HG03460 (cell line): ENCODE results near the gene UBN2.
"Not testable (repeated sequence)": the region's sequence is repeated elsewhere in the genome, so short reads cannot be mapped to it uniquely, and the experiment has no call there.

Experiments
- ATAC-seq: cut with Tn5 transposase; IDR thresholded peaks from one replicate; pipeline ENCODE4 v1.9.1; 2021; ENCODE audit not compliant: unreplicated experiment

UBN2 gene

DNA sequence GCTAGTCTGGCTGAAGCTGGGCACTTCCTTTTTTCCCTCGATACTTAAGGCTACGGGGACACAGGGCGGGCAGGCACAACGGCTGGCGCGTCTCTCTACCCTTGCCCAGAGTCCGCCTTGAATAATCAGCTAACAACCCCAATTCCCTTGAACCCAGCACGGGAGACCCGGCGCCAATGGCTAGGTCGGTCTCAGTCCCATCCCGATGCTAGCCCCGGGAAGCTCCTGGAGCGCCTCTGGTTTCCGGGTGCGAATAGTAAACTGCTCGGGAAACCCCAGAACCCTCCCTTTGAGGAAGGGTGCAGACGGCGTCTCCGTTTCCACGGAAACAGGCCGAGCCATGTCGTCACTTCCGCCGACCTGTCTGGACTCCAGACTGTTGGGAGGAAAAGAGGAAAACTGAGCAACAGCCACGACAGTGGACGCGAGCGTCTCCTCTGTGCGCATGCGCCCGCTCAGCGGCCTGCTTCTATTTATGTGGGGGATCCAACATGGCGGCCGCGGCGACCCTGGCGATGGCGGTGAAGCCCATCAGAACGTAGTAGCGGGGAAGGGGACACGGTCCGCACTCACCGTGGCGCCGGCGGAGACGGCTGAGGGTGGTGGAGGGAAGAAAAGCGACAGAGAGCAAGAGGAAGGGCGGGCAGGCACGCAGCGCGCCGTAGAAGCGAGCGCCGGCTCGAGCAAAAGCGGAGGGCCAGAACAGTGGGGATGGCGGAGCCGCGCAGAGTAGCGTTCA lies at the start of gene UBN2:
Gene UBN2 (plus strand): TSS at position 464 of the 739 bp plus-strand sequence. CDS start 248 bp downstream, at position 712.
- ATAC-seq = peak; percentile 96

DNA sequence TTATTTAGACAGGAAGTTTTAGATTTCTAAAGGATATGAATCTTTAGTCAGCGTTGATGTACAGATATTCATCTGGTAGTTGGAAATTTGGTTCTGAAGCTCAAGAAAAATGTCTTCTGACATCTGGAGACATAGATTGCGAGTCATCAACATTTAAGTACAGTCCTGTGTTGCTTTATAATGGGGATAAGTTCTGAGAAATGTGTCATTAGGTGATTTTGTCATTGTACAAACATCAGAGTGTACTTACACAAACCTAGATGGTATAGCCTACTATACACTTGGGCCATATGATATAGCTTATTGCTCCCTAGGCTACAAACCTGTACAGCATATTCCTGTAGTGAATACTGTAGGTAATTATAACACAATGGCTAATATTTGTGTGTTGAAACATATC lies 49.6 kb upstream of the UBN2 start:
- ATAC-seq = no peak

GRCh38 chr7:139182363-139182762 lies 48.7 kb upstream of the UBN2 start:
- no peak for ATAC-seq

GRCh38 chr7:139183251-139183650 lies 47.8 kb upstream of the UBN2 start:
- no peak for ATAC-seq

DNA sequence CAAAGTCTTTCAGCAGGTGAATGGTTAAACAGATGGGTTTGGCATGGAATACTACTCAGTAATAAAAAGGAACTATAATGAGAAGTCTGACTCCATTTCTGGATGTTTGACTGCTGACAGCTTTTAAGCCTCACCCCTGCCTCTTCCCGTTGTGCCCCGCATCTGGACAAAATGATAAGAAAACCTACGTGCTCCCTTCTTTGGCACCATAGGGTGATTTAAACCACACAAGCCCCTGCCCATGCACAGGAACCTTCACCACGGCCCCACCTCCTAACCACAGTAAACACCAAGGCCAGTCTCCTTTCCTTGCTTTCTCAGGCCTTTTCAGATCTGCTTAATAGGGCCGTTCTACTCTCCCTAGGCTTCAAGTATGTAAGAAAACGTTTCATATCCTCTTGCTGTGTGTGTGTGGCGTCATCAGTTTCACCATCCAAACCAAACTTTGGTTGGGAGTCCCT lies 47.1 kb upstream of the UBN2 start:
- no peak for ATAC-seq

- no peak for ATAC-seq
Observed at GRCh38 chr7:139186146-139186545, 44.9 kb upstream of the UBN2 start.

- no peak for ATAC-seq
Observed at GRCh38 chr7:139189357-139189756, 41.7 kb upstream of the UBN2 start.

GRCh38 chr7:139192014-139192706 lies 38.9 kb upstream of the UBN2 start:
- ATAC-seq = no peak

- no peak for ATAC-seq
Observed at GRCh38 chr7:139200382-139200781, 30.7 kb upstream of the UBN2 start.

DNA sequence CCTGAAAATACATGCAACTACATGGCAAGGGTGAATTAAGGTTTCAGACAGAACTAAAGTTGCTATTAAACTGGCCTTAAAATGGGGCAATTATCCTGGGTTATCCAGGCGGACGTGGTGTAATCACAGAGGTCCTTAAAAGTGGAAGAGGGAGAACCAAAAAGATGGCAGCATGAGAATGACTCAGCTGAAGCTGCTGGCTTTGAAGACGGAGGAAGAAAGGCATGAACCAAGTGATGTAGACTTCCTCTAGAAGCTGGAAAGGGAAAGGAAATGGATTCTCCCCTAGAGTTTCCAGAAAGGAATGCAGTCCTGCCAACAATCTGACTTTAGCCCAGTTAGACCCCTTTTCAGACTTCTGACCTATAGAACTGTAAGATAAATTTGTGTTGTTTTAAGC lies 27.0 kb upstream of the UBN2 start:
- ATAC-seq = no peak

- ATAC-seq = no peak
Observed at GRCh38 chr7:139205843-139206242, 25.2 kb upstream of the UBN2 start.

- ATAC-seq = no peak
Observed at GRCh38 chr7:139212133-139212532, 18.9 kb upstream of the UBN2 start.

GRCh38 chr7:139213489-139213888 lies 17.5 kb upstream of the UBN2 start:
- not testable (repeated sequence) for ATAC-seq

DNA sequence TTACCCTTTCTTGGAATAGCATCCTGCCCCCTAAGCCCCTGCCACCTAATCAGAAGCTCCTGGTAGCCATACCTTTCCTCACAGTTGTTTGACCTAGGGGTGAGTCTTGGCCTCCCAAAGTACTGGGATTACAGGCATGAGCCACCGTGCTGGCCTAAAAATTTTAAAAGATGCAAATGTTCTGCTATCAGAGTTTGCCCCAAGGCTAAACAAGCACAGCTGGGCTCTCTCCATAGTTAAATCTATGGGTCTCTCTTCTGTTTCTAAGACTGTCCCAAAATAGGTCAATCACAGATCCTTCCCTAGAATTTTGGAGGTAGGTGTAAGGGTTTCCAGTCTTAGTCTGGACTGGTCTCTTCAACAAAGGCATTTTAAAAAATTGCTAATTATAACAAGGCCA lies 12.9 kb upstream of the UBN2 start:
- ATAC-seq = no peak

DNA sequence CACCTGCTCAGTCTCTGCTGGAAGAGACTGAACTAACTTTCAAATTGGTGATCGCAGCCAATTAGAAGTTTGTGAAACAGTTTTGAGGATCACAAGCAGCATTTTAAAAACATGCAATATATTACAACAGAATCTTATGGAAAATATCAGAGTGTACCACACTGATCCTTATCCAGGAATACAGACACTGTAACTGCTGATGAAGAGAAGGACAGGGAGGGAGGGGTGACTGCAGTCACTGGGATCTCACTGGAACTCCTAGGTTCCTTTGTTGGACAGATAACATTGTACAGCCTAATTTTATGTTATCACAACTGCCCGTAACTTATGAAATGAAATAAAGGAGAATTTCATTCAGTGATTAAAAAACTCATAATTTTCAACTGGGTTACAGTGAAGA lies 6.8 kb upstream of the UBN2 start:
- ATAC-seq = no peak

GRCh38 chr7:139224836-139225235 lies 6.2 kb upstream of the UBN2 start:
- ATAC-seq = not testable (repeated sequence)

DNA sequence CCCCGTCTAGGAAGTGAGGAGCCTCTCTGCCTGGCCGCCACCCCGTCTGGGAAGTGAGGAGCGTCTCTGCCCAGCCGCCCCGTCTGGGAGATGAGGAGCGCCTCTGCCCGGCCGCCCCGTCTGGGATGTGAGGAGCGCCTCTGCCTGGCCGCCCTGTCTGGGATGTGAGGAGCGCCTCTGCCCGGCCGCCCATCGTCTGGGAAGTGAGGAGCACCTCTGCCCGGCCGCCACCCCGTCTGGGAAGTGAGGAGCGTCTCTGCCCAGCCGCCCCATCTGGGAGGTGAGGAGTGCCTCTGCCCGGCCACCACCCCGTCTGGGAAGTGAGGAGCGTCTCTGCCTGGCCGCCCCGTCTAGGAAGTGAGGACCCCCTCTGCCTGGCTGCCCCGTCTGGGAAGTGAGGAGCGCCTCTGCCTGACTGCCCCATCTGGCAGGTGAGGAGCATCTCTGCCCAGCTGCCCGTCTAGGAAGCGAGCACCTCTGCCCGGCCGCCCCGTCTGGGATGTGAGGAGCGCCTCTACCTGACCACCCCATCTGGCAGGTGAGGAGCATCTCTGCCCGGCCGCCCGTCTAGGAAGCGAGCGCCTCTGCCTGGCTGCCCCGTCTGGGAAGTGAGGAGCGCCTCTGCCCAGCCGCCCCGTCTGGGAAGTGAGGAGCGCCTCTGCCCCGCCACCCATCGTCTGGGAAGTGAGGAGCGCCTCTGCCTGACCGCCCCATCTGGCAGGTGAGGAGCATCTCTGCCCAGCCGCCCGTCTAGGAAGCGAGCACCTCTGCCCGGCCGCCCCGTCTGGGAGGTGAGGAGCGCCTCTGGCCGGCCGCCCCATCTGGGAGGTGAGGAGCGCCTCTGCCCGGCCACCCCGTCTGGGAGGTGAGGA lies 5.5 kb upstream of the UBN2 start:
- ATAC-seq = not testable (repeated sequence)

DNA sequence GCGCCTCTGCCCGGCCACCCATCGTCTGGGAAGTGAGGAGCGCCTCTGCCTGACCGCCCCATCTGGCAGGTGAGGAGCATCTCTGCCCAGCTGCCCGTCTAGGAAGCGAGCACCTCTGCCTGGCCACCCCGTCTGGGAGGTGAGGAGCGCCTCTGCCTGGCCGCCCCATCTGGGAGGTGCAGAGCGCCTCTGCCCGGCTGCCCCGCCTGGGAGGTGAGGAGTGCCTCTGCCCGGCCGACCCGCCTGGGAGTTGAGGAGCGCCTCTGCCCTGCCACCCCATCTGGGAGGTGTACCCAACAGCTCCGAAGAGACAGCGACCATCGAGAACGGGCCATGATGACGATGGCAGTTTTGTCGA lies 4.9 kb upstream of the UBN2 start:
- ATAC-seq = not testable (repeated sequence)

GRCh38 chr7:139226988-139227488 lies 4.0 kb upstream of the UBN2 start:
- not testable (repeated sequence) for ATAC-seq

- no peak for ATAC-seq
Observed at GRCh38 chr7:139230023-139230422, 1.0 kb upstream of the UBN2 start.

DNA sequence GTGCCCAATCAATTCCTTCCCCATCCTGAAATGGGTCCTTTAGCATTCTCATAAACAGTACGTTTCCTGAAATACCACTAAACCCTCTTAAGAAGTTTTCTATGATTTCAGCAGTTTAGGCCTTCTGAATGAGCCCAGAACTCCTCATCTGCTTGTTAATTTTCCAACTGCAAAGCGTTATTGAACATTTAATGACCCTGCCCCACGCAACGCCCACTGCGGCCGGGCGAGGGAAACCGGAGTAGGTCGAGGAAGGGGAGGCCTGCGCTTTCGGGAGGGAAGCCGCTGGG lies 608 bp upstream of the UBN2 start:
- no peak for ATAC-seq
